Activated CD8-positive, alpha-beta memory T cell treated with anti-CD3 and anti-CD28 coated beads, Interleukin-2, amount 10 ng/mL, durations not matched to agents 7 days and 5 days (primary cell): ENCODE measurements around the gene STXBP2. TPM values are rescaled to one million over a fixed set of nuclear protein-coding genes. Genes with fewer than 3 reads are reported as not detected.

Experiments used
- ATAC-seq: fragments of 150-1000 bp; cut with Tn5 transposase; one replicate; pipeline ENCODE4 v1.10.0; 2021; ENCODE audit warnings: moderate library complexity
- CTCF ChIA-PET: fragments of 350-600 bp; sonication (Branson Sonifier 250); formaldehyde crosslinking; loops from one replicate; lab custom pipeline; 2021; ENCODE audit warnings: antibody characterized with exemption; lab: Charles Lee
- DNase-seq: peaks from one replicate; pipeline ENCODE4 v3.0.0-alpha.2; 2020
- H3K27ac Mint-ChIP-seq: one replicate; pipeline ENCODE4 v1.8.0; 2021; ENCODE audit warnings: mild to moderate bottlenecking, mixed read lengths
- H3K27me3 Mint-ChIP-seq: one replicate; pipeline ENCODE4 v1.8.0; 2021; ENCODE audit warnings: mixed read lengths
- H3K36me3 Mint-ChIP-seq: one replicate; pipeline ENCODE4 v1.8.0; 2021; ENCODE audit warnings: mild to moderate bottlenecking, mixed read lengths
- H3K4me1 Mint-ChIP-seq: one replicate; pipeline ENCODE4 v1.8.0; 2021; ENCODE audit warnings: mixed read lengths
- H3K4me3 Mint-ChIP-seq: one replicate; pipeline ENCODE4 v1.8.0; 2021; ENCODE audit warnings: mild to moderate bottlenecking, moderate library complexity, mixed read lengths
- H3K9me3 Mint-ChIP-seq: one replicate; pipeline ENCODE4 v1.8.0; 2022; ENCODE audit warnings: low read depth, mixed read lengths
- total RNA-seq, 2 experiments: library from RNA; stranded (reverse); gene quantifications; one replicate each; pipeline ENCODE4 v1.2.3, GENCODE V29; 2021

STXBP2 gene
- total RNA-seq, 2 experiments from 2014 or later: 132 to 158 TPM

DNA sequence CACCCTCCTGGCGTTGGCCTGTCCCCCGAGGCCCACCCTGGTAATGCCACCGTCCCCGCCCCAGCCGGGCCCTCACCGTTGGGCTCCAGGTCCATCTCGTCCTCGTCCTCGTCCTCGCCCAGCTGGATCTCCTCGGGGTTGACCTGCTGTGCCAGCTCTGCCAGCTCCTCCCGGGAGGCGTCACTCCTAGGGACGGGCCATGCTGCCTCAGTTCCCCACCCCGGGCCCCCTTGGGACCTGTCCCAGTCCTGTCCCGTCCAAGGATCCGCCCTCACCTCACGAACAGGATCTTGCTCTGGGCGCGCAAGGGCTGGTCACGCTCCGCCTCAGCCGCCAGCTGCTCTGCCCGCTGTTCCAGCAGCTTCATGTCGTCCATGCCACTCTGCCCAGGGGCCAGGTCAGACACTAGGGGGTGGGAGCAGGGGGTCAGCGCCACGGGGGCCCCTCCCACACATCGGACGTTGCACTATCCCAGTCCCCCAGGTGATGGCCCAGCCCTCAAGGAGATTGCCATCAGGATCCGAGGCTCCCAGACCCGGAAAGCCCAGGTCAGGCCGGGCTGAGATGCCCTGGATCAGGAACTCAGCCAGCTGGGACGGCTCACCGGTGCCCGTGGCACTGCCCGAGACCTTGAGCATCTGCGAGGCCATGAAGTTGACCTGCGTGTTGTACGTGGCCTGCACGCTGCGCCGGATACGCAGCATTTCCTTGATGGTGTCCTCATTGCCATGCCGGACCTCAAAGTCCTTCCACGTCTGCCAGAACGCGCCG is 17.1 kb upstream of the STXBP2 start:
- H3K27ac Mint-ChIP-seq: no peak overlapping the region
- H3K4me1 Mint-ChIP-seq: no peaks in the 10 kb centered on the region
- H3K9me3 Mint-ChIP-seq: no peaks in the 10 kb centered on the region
- ATAC-seq: no peak
- no peak overlapping the region for H3K4me3 Mint-ChIP-seq
- H3K27me3 Mint-ChIP-seq: no peaks in the 10 kb centered on the region
- peaks cover 6% of the 10 kb centered on the region for H3K36me3 Mint-ChIP-seq
- CTCF ChIA-PET: no interaction called here
- DNase-seq: no peak

DNA sequence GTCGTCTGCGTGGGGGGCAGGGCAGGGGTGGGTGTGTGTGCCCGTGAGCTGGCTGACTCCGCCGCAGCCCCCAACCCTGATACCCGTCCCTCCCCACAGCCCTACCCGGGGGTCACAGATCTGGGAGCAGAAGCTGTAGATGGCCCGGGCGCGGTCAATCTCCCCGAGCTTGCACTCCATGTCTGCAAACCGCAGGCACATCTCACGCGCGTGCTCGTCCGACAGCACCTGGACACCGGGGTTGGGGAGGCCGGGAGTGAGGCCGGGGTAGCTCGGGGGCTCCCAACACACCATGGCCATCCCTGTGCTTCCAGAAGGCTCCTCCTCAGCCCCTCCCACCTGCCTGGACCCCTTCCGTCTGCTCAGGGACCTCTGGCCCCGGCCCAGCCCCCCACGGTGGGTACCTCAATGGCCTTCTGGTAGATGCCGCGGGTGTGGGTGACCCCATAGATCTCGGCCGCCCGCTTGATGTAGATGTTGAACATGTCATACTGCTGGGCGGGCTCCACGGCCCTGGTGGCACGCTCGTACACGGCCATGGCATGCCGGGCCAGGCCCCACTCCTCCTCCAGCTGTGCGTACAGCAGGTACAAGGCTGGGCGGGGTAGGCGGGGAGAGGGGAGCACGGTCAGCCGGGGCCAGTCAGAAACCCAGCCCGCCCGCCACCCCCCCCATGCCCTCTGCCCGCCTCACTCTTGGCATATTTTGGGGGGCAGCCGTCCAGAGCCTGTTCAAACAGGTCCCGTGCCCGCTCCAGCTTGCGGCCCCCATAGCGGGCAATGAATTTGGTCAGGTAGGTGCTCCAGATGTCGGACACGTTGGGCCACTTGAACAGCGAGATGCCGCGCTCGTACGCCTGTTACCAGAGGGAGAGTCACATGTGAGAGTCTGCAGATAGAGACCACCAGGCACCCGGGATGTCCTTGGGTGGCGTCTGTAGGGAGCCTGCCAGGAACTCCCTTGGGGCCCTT is 16.2 kb upstream of the STXBP2 start:
- Mint-ChIP-seq H3K9me3 (no peaks in the 10 kb centered on the region), H3K4me3 (no peak overlapping the region), H3K27me3 (no peaks in the 10 kb centered on the region), H3K36me3 (peaks cover 6% of the 10 kb centered on the region), H3K27ac (no peak overlapping the region), H3K4me1 (no peaks in the 10 kb centered on the region)
- ATAC-seq (no peak), DNase-seq (no peak)
- CTCF ChIA-PET: no interaction called here

DNA sequence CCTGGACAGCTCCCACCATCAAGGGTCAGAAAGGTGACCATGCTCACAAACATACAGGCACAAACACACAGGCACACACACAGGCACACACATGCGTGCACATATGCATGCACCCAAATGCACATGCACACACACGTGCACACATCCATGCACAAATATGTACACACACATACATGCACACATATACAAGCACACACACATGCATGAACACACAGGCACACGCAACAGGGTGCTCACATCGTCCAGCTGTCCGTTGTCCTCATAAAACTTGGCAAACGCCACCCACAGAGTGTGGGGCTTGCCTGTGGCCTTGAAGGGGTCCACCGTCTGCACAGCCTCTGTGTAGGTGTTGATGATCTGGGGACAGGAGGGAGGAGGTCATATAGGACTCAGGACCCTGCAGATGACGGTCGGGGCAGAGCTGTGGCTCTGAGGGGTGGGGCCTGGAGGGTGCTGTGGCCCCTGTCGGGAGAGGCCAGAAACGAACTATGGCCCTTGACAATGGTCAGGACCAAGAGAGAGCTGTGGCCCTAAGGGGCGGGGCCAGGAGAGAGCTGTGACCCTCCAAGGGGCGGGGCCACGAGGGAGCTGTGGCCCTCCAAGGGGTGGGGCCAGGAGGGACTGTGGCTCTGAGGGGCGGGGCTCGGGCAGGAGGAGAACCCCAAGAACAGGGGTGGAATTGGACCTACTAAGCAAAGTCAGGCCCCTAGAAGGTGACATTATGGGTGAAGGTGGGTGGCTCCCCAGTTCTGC is 13.8 kb upstream of the STXBP2 start:
- H3K4me1 Mint-ChIP-seq: peaks cover 5% of the 10 kb centered on the region
- DNase-seq: no peak
- H3K4me3 Mint-ChIP-seq: no peak overlapping the region

DNA sequence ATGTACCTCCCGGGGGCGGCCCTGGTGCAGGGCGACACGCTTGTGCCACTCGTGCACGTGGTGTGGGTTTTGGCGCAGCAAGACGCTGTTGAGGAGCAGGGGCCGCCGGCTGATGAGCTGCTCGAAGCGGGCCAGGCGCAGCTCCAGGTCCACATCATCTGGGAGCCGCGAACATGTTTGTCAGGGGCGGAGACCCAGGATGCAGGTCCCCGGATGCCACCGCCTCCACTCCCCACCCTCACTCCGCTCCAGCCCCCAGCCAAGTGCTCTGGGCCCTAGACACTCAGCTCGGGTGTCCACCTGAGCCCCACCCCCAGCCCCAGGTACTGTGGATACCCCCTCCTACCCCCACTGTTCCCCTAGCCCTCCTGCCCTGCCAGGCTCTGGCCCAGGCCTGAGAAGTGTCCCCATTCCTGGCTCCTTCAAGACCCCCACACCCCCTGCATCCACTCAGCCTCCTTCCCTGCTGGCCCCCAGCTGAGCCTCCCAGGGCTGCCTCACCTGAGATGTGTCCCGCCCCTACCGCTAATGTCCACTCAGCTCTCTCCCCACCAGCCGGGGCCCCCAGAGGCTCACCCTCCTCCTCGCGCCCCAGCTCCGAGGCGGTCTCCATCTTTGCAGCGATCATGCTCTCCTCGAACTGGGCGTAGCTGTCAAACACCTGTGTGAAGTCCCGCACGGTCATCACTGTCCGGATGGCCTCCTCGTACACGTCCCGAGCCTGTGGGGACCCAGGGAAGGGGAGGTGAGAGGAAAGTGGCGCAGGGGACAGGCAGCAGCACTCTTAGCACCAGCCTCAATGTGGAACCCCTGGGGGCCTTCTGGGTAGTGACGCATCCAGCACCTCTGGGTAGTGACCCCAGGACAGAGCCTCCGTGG is 12.9 kb upstream of the STXBP2 start:
- H3K4me1 Mint-ChIP-seq: peaks cover 13% of the 10 kb centered on the region

More for the DNA sequence above, 13.8 kb upstream of the STXBP2 start:
- ATAC-seq: no peak
- Mint-ChIP-seq H3K27ac (no peak overlapping the region), H3K9me3 (no peaks in the 10 kb centered on the region), H3K36me3 (peaks cover 10% of the 10 kb centered on the region), H3K27me3 (no peaks in the 10 kb centered on the region)
- CTCF ChIA-PET: interaction anchor here (0.8 to 1.5 kb wide), 2 partner anchors 29 to 58 kb away, joined by 3 read pairs; partner anchors contain the start of gene TRAPPC5

DNA sequence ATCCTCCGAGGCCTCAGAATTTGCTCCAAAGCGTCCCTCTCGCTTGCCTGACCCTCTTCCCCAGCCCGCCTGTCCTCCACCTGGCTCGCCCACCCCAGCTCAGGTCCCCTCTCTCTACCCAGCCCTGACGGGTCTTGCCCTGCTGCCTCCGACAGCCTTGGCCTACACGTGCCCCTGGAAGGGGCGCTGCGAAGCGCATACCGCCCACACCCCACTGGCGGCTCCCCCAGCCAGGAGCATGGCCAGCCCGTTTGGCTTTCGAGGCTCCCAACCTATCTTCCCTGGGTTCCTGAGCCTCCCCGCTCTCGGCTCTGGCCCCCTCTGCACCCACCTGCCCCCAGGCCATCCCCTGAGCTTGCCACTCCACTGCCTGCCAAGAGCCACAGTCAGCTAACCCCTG is 12.1 kb upstream of the STXBP2 start:
- no peaks in the 10 kb centered on the region for H3K9me3 Mint-ChIP-seq
- CTCF ChIA-PET: interaction anchor here (1.3 kb wide), 1 partner anchor 56 kb away, joined by 3 read pairs; no protein-coding TSS in a partner anchor
- DNase-seq (no peak), ATAC-seq (no peak)
- peaks cover 12% of the 10 kb centered on the region for H3K36me3 Mint-ChIP-seq
- H3K4me1 Mint-ChIP-seq: peaks cover 19% of the 10 kb centered on the region
- H3K27ac Mint-ChIP-seq: no peak overlapping the region
- H3K4me3 Mint-ChIP-seq: no peak overlapping the region
- H3K27me3 Mint-ChIP-seq: no peaks in the 10 kb centered on the region

More for the DNA sequence above, 12.9 kb upstream of the STXBP2 start:
- no peak overlapping the region for H3K4me3 Mint-ChIP-seq
- no peaks in the 10 kb centered on the region for H3K9me3 Mint-ChIP-seq
- no peak for ATAC-seq
- H3K27ac Mint-ChIP-seq: no peak overlapping the region
- H3K27me3 Mint-ChIP-seq: no peaks in the 10 kb centered on the region
- peaks cover 10% of the 10 kb centered on the region for H3K36me3 Mint-ChIP-seq
- DNase-seq: no peak
- CTCF ChIA-PET: interaction anchor here (0.8 to 1.3 kb wide), 2 partner anchors 56 to 57 kb away, joined by 3 read pairs; partner anchors contain the start of gene TRAPPC5

DNA sequence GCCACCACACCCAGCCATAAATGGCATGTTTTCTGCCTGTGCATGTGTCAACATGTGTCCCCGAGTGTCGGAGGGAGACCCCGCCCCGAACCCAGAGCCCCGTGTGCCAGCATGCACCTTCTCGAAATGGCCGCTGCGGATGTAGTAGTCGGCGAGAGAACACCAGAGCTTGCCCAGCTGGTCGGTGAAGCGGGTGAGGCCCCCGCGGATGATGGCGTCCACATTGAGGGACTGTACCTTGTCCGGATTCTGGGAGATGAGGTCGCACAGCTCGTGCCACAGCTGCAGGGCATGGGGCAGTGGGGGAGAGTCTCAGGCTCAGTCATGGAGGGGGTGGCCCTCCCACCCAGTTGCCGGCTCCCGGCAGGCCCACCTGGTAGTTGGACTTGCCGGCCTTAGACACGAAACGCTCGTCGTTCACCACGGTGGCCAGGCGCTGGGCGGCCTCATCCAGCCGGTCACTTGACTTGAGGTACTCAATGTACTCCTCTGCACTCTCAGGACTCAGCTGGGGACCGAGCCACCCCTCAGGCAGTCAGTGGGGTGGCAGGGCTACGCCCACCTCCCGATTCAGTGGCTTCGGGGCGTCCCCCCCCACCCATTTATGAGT is 11.0 kb upstream of the STXBP2 start:
- no peak overlapping the region for H3K27ac Mint-ChIP-seq
- CTCF ChIA-PET: interaction anchor here (0.7 kb wide), 1 partner anchor 192 kb away, joined by 3 read pairs; no protein-coding TSS in a partner anchor
- peaks cover 12% of the 10 kb centered on the region for H3K36me3 Mint-ChIP-seq
- DNase-seq: no peak
- ATAC-seq: no peak
- no peaks in the 10 kb centered on the region for H3K27me3 Mint-ChIP-seq
- no peak overlapping the region for H3K4me3 Mint-ChIP-seq
- H3K4me1 Mint-ChIP-seq: peaks cover 28% of the 10 kb centered on the region
- H3K9me3 Mint-ChIP-seq: no peaks in the 10 kb centered on the region

DNA sequence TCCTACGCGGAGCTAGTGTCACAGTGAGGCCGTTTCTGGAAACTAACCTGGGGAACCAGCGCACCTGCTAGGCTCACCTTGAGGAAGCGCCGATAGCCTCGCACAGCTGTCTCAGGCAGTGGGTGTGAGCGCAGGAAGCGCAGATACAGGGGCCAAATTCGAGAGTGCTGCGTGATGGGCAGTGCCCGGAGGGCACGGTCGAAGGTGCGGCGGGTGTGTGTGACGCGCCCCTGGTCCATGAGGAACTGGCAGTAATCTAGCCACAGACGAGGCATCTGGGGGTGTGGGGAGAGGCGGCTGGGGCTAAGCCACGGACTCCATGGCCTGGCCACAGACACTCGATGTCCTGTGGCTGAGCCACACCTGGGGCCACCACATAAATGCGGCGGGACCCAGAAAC is 9.7 kb upstream of the STXBP2 start:
- peaks cover 33% of the 10 kb centered on the region for H3K4me1 Mint-ChIP-seq
- CTCF ChIA-PET: interaction anchor here (0.5 to 1.2 kb wide), 2 partner anchors 54 to 150 kb away, joined by 3 to 4 read pairs; partner anchors contain the start of gene TRAPPC5
- H3K27me3 Mint-ChIP-seq: no peaks in the 10 kb centered on the region
- H3K9me3 Mint-ChIP-seq: no peaks in the 10 kb centered on the region
- DNase-seq (no peak), ATAC-seq (no peak)
- no peak overlapping the region for H3K4me3 Mint-ChIP-seq
- peaks cover 6% of the 10 kb centered on the region for H3K36me3 Mint-ChIP-seq
- no peak overlapping the region for H3K27ac Mint-ChIP-seq

DNA sequence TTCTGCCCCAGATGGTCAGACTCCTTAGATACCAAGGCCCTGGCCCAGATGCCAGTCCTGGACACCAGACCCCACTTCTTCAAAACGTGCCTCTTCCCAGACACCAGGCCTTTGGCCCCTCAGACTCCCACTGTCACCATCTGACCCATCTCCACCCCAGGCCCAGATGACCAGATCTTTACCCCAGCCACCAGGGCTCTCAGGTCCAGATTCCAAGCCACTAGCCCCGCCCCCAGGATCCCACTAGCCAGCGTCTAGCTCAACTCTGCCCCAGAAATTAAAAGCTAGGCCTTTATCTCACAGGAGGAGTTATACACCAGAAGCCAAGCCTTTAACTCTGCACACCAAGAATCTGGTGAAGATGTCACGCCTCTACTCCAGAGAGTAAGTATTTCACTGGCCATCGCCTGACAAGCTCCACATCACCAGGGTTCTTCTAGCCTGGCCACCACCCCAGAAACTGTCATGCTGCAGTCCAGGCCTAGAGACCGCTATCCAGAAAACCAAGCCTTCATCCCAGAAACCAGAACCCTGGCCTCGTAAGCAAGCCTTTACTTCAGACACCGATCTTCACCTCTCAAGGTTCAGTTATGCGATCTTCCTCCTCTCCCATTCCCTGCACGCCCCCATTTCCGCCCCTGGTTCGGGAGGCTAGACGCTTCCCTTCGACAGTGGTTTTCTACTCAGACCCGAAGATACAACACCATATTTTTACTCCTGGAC is 8.2 kb upstream of the STXBP2 start:
- DNase-seq: no peak
- peak overlapping the region; percentile 97 for H3K4me3 Mint-ChIP-seq
- H3K27ac Mint-ChIP-seq: peak overlapping the region; percentile 99
- H3K9me3 Mint-ChIP-seq: no peaks in the 10 kb centered on the region
- no peak for ATAC-seq
- no peaks in the 10 kb centered on the region for H3K27me3 Mint-ChIP-seq
- H3K4me1 Mint-ChIP-seq: peaks cover 33% of the 10 kb centered on the region
- CTCF ChIA-PET: interaction anchor here (1.3 to 2.9 kb wide), 5 partner anchors 23 to 315 kb away, joined by 6 to 12 read pairs (median 10); partner anchors contain the start of genes ARHGEF18, TIMM44 and TRAPPC5
- H3K36me3 Mint-ChIP-seq: peaks cover 6% of the 10 kb centered on the region

DNA sequence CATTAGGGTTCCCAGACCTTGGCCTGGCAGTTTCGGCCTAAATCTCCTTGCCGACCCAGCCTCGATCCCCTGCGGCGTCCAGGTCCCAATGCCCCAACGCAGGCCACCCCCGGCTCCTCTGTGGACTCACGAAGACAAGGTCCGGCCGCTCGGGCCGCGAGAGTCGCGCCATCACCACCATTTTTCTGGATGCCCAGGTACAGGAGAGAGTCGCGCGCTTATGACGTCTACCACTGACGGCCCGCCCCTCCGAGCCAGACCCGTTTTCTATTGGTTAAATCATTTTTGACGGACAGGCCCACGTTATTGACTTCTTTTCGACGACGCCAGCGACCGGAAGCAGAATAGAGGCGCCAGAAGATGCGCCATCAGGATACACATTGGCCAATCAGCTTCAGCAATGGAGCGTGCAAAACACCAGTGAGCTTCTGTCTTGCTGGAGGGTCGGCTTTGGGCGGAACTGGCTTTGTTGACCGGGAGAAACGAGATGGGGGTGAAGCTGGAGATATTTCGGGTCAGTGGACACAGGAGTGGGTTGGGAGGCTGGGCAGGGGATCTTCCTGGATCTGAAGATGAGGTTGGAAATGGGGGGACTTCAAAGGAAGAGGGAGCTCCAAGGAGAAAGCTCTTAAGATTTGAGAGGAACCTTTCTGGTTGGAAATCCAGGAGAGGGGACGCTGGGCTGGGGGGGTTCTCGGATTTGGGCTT is 7.4 kb upstream of the STXBP2 start, which contains the start of the genes PET100 and XAB2:
TSS of gene PET100 (plus strand) at position 447 of the 708 bp plus-strand sequence. CDS start at position 488, 41 bp downstream.
TSS of gene XAB2 (minus strand) at position 199 of the 708 bp plus-strand sequence. CDS start at position 181, 18 bp downstream.
- peak; percentile 99 for ATAC-seq
- DNase-seq: peak; percentile 98
- CTCF ChIA-PET: interaction anchor here (0.8 to 2.9 kb wide), 10 partner anchors 9 to 315 kb away, joined by 3 to 12 read pairs (median 6); partner anchors contain the start of genes ARHGEF18, TIMM44 and TRAPPC5
- peaks cover 33% of the 10 kb centered on the region for H3K4me1 Mint-ChIP-seq
- no peaks in the 10 kb centered on the region for H3K9me3 Mint-ChIP-seq
- H3K27me3 Mint-ChIP-seq: no peaks in the 10 kb centered on the region
- H3K4me3 Mint-ChIP-seq: peak within 1 kb of the TSS; percentile 97
- peak within 1 kb of the TSS; percentile 99 for H3K27ac Mint-ChIP-seq
- H3K36me3 Mint-ChIP-seq: peaks cover 6% of the 10 kb centered on the region

DNA sequence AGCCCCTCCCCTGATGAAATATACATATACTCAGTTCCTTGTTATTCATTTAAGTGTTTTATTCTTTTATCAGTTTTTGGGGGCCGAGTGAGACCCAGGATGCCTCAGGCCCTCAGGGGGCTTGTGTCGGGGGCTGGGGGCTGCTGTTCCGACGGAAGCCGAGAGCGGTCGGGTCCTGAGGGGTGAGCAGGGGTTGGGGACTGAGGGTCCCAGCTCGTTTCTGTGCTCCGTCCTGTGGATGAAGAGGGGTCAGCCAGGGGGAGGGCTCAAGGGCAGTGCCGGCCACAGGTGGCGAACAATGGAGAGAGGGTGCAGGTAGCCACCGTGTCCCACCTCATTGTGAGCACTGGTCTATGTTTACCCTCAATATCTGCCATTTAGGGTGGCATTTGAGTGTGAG is 5.3 kb upstream of the STXBP2 start:
- Mint-ChIP-seq H3K9me3 (no peaks in the 10 kb centered on the region), H3K4me3 (no peak overlapping the region)
- CTCF ChIA-PET: no interaction called here

More for the DNA sequence above, 5.3 kb upstream of the STXBP2 start:
- ATAC-seq (no peak), DNase-seq (no peak)
- peaks cover 6% of the 10 kb centered on the region for H3K36me3 Mint-ChIP-seq
- no peak overlapping the region for H3K27ac Mint-ChIP-seq
- H3K4me1 Mint-ChIP-seq: peaks cover 40% of the 10 kb centered on the region
- no peaks in the 10 kb centered on the region for H3K27me3 Mint-ChIP-seq
